ENCODE measurements around the gene SGF29.

GRCh38 chr16:28553776-28554633 is at the start of gene SGF29:
- peak in 4 of 5 experiments; percentile 16 to 42 (median 30) for TF ChIP-seq CTCF (IDR thresholded peaks at IDR 0.05 in 4 of 5, conservative IDR thresholded peaks at IDR 0.05 in 1 of 5)
- peak; percentile 89 to 96 for TF ChIP-seq POLR2A (IDR thresholded peaks at IDR 0.05)

Data from gastrocnemius medialis (tissue), 4 donors.